NCI-H774 (cell line): ENCODE measurements around the gene ELOVL7.
"Not testable (repeated sequence)": the region's sequence is repeated elsewhere in the genome, so short reads cannot be mapped to it uniquely, and the experiment has no call there.

ENCODE experiments used
- DNase-seq: peaks from one replicate; lab custom pipeline; 2025; lab: John Stamatoyannopoulos, UW

The ELOVL7 gene

GRCh38 chr5:60843936-60844905, at the start of gene ELOVL7:
Gene ELOVL7, minus strand, starts transcription at chr5:60844269. Its CDS starts 56,872 bp downstream, at chr5:60787397.
- peak; percentile 90 for DNase-seq

GRCh38 chr5:60893521-60893920, 49.5 kb upstream of the ELOVL7 start:
- DNase-seq, result no peak

GRCh38 chr5:60891667-60892066, 47.6 kb upstream of the ELOVL7 start:
- DNase-seq, result no peak

GRCh38 chr5:60888359-60889061, 44.4 kb upstream of the ELOVL7 start:
- no peak for DNase-seq

- no peak for DNase-seq
Measured at GRCh38 chr5:60887746-60888145, 43.7 kb upstream of the ELOVL7 start.

- DNase-seq, result no peak
Measured at GRCh38 chr5:60887096-60887495, 43.0 kb upstream of the ELOVL7 start.

GRCh38 chr5:60886158-60886557, 42.1 kb upstream of the ELOVL7 start:
- peak; percentile 9 for DNase-seq

- DNase-seq, result no peak
Measured at GRCh38 chr5:60883229-60883628, 39.2 kb upstream of the ELOVL7 start.

GRCh38 chr5:60872892-60873291, 28.8 kb upstream of the ELOVL7 start:
- no peak for DNase-seq

- no peak for DNase-seq
Measured at GRCh38 chr5:60870857-60871256, 26.8 kb upstream of the ELOVL7 start.

- not testable (repeated sequence) for DNase-seq
Measured at GRCh38 chr5:60860572-60860971, 16.5 kb upstream of the ELOVL7 start.

GRCh38 chr5:60856066-60856465, 12.0 kb upstream of the ELOVL7 start:
- DNase-seq, result no peak

GRCh38 chr5:60852940-60853339, 8.9 kb upstream of the ELOVL7 start:
- no peak for DNase-seq

GRCh38 chr5:60852317-60852716, 8.2 kb upstream of the ELOVL7 start:
- DNase-seq, result no peak

- no peak for DNase-seq
Measured at GRCh38 chr5:60851626-60852025, 7.6 kb upstream of the ELOVL7 start.

GRCh38 chr5:60846298-60846697, 2.2 kb upstream of the ELOVL7 start:
- no peak for DNase-seq

- DNase-seq, result no peak
Measured at GRCh38 chr5:60843386-60843935, 608 bp downstream of the ELOVL7 start.

- DNase-seq, result no peak
Measured at GRCh38 chr5:60842871-60843385, 1.1 kb downstream of the ELOVL7 start.

- DNase-seq, result no peak
Measured at GRCh38 chr5:60841361-60841760, 2.7 kb downstream of the ELOVL7 start.

- DNase-seq, result no peak
Measured at GRCh38 chr5:60836131-60836530, 7.9 kb downstream of the ELOVL7 start.

- no peak for DNase-seq
Measured at GRCh38 chr5:60835554-60835953, 8.5 kb downstream of the ELOVL7 start.

GRCh38 chr5:60833520-60833919, 10.5 kb downstream of the ELOVL7 start:
- DNase-seq, result no peak
